H7 (cell line): ENCODE results near the gene NRAP. TPM values are rescaled to one million over a fixed set of nuclear protein-coding genes. Genes with fewer than 3 reads are reported as not detected.
A peak's percentile ranks its signal among the peaks of the same experiment; 100 is the strongest.

Source experiments
- DNase-seq: peaks from one replicate; pipeline ENCODE4 v3.0.0; 2012
- H3K27me3 ChIP-seq: 2 replicates; pipeline ENCODE4 v1.6.0; 2011; ENCODE audit warnings: mild to moderate bottlenecking, low read length; ENCODE audit not compliant: control insufficient read depth, insufficient read depth
- H3K36me3 ChIP-seq: replicated peaks from 2 replicates; pipeline ENCODE4 v1.5.1; 2011; ENCODE audit warnings: low read length; ENCODE audit not compliant: control insufficient read depth, insufficient read depth
- H3K4me3 ChIP-seq: 2 replicates; pipeline ENCODE4 v1.5.1; 2011; ENCODE audit warnings: low read depth, mild to moderate bottlenecking, control low read depth, low read length, moderate library complexity; ENCODE audit not compliant: insufficient read depth
- total RNA-seq: library from RNA; depleted of rRNA; stranded (reverse); fragments of >200 nt; shearing (Covaris generic); gene quantifications from 2 replicates; pipeline ENCODE4 v1.2.3, GENCODE V29; 2014

The NRAP gene
- total RNA-seq, 1 experiment from 2014 or later = 0.03 TPM

DNA sequence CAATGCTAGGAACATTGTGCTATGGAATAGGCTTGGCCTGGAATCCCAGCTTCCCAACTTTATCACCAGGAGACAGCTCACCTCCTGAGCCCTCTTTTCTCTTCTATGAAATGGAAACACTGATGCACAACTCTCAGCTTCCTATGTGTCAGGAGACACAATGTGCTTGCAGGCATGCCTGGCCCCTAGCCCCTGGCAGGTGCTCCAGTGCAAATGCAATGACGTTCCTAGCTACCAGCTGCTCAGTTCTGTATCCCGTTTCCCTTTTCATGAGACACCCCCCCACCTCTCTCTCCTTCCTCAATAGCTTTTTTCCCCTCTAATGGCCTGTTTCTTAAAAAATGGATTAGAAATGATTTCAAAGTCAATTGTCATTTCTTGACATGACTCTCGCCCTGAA lies 80.3 kb downstream of the NRAP start:
- Histone ChIP-seq H3K4me3 (no peak overlapping the region), H3K36me3 (no peaks in the 10 kb centered on the region), H3K27me3 (no peaks in the 10 kb centered on the region)
- no peak for DNase-seq

DNA sequence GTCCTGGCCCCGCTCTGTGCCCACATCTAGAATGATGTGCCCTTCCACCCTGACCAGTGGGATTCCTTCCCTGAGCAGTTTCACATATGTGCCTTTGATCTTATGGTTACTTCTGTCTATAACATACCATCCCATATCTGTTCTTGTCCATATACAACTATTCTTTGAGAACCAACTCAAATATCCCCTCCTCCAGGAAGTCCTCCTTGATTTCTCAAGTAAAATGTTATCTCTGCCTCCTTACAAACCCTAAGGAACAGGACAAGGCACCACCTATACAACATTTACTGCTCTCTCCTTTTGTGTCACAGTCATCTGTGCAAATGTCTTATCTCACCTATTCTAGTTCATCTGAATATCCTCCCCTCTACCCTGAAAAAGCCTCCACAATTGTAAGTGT lies 82.7 kb downstream of the NRAP start:
- Histone ChIP-seq H3K36me3 (no peaks in the 10 kb centered on the region), H3K4me3 (no peak overlapping the region), H3K27me3 (no peaks in the 10 kb centered on the region)
- DNase-seq = no peak

DNA sequence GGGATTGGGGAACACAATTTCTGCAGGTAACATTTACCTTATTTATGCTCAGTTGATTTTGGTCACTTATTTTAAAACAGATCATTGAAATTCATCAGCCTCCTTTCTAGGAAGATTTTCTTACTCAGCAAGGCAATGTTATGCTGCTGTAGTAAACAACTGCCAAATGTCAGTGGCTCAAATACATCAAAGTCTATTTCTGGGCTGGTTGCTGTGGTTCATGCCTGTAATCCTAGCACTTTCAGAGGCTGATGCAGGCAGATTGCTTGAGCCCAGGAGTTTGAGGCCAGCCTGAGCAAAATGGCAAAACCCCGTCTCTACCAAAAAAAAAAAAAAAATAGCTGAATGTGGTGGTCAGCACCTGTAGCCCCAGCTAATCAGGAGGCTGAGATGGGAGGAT lies 85.1 kb downstream of the NRAP start:
- no peaks in the 10 kb centered on the region for H3K27me3 ChIP-seq
- DNase-seq = no peak
- H3K4me3 ChIP-seq = no peak overlapping the region
- H3K36me3 ChIP-seq = no peaks in the 10 kb centered on the region

DNA sequence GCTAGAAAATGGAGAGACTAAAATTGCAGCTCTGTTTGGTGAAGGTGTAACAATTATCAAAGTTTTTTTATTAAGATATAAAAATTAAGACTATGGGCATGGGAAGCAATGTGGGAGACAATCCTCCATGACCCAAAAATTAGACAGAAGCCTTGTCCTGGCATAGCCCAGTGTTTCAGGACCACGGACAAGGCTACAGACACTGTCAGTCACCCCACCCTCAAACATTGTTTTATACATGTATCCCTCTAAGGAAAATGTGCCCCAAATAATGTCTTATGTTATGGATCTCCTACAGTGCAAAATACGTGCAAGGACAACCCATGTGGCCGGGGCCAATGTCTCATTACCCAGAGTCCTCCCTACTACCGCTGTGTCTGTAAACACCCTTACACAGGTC lies 87.0 kb downstream of the NRAP start:
- H3K27me3 ChIP-seq = no peaks in the 10 kb centered on the region
- DNase-seq = peak; percentile 61

DNA sequence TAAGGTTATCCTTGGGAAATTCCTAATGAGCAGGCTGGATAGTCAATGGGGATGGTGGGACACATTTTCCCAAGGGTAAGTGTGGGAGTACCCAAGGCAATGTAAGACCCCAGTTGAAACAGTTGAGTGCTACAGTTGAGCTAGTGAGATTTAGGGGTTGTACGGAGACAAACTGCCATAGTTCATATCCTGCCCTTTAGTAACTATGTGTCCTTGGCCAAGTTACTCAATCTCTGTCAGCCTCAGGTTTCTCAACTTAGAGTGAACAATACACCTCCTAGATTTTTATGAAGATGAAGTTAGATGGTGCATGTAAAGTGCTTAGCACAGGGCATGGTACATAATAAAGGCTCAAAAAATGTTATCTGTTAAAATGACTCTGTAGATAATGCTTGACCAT lies 90.5 kb downstream of the NRAP start:
- DNase-seq = no peak
- Histone ChIP-seq H3K27me3 (no peaks in the 10 kb centered on the region; the same call in 1 of the 2 replicates), H3K4me3 (no peak overlapping the region), H3K36me3 (no peaks in the 10 kb centered on the region)

More for the DNA sequence above, 87.0 kb downstream of the NRAP start:
- no peak overlapping the region for H3K4me3 ChIP-seq
- H3K36me3 ChIP-seq = no peaks in the 10 kb centered on the region

DNA sequence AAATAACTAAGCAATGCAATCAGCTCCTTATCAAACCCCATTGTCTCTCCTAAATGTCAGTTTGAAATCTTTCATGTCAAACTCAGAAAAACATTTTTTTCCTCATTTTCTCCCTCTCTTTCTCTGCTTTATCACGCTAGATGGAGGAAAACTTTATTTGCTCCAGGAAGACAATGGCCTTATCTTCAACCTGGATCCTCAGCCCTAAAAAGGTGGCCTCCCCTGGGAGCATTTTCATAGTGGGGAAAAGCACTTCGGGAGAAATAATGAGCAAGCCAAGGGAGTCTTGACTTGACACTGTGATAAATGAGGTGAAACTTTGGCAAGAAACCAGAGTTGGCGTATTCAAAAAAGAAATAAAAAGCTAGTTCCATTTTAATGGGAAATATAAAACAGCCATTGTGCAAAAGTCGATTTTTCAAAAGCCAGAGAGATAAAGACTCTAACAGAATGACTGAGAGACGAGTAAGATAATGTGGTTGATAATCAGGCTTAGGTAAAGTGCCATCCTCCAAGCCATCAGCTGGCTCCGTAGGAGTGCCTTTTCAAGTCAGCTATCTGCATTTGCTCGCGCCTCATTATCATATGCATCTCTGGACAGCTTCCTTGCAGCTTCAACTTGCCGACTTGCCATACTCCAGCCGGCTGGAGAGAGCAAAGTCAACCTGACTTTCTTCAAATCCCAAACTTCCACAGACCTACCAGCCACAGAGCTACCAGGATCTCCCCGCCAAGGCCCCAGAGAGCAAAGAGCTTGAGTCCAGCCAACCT lies 91.1 kb downstream of the NRAP start:
- Histone ChIP-seq H3K27me3 (no peaks in the 10 kb centered on the region; the same call in 1 of the 2 replicates), H3K36me3 (no peaks in the 10 kb centered on the region), H3K4me3 (no peak overlapping the region)
- peak; percentile 41 for DNase-seq

DNA sequence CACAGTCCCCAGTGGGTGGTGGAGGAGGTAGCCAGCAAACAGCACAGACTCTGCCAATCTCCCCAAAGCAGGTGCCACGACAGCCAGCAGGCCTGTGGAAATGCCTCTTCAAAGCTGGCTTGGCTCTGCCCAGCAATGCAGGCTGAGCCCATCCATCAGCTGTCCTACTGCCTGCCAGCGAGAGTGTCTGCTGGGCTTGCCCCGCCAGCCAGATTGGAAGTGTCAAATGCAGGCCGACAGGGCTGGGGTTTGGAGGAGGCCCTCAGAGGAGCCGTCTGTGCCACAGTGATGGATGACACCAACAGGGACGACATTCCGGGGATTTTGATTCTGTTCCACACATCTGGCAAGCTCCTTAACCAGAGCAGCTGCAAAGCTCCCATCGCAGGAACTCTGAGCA lies 94.3 kb downstream of the NRAP start:
- Histone ChIP-seq H3K36me3 (no peaks in the 10 kb centered on the region), H3K27me3 (no peaks in the 10 kb centered on the region; the same call in 1 of the 2 replicates), H3K4me3 (no peak overlapping the region)
- DNase-seq = no peak

GRCh38 chr10:113566888-113567287 lies 97.0 kb downstream of the NRAP start:
- no peak for DNase-seq

GRCh38 chr10:113565364-113565763 lies 98.5 kb downstream of the NRAP start:
- peaks cover 27% of the 10 kb centered on the region for H3K27me3 ChIP-seq
- H3K4me3 ChIP-seq = no peak overlapping the region
- no peak for DNase-seq
- no peaks in the 10 kb centered on the region for H3K36me3 ChIP-seq

More at GRCh38 chr10:113566888-113567287, 97.0 kb downstream of the NRAP start:
- Histone ChIP-seq H3K36me3 (no peaks in the 10 kb centered on the region), H3K27me3 (peaks cover 11% of the 10 kb centered on the region), H3K4me3 (no peak overlapping the region)

DNA sequence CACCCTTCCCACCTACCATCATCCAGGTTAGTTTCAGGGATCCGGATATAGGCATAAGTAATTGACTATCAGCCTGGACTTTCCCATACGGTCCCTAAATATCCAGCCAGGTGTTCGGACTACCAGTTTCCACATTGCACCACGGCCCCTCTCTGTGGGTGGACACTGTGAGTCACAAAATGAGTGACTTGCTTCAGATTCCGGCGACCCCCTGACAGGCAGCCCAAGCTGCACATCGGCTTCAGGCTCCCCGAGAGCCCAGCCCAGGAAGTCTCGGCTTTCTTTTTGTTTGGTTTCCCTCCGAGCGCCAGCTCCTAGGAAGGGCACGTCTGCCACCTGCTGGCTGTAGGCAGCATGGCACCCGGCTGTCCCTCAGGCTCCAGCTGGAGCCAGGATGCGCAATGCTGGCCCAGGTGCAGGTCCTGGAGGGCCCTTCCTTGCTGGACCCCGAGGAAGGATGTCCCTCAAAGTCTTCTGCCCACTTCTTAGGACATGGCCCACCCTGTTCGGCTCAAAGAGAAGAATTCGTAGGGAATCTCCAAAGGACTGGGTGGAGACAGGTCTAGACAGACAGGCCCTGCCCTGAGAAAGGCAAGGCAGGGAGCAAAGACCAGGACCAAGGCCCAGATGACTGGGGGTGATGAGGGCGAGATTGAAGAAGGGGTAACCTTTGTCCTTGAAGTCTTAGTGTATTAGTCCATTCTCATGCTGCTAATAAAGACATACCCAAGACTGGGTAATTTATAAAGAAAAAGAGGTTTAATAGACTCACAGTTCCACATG lies 100.3 kb downstream of the NRAP start:
- H3K27me3 ChIP-seq = peaks cover 45% of the 10 kb centered on the region
- no peak overlapping the region for H3K4me3 ChIP-seq
- peak; percentile 90 for DNase-seq
- H3K36me3 ChIP-seq = no peaks in the 10 kb centered on the region

- no peaks in the 10 kb centered on the region for H3K36me3 ChIP-seq
- peaks cover 50% of the 10 kb centered on the region for H3K27me3 ChIP-seq
- DNase-seq = no peak
- H3K4me3 ChIP-seq = no peak overlapping the region
Measured at GRCh38 chr10:113562704-113563103, 101.1 kb downstream of the NRAP start.

DNA sequence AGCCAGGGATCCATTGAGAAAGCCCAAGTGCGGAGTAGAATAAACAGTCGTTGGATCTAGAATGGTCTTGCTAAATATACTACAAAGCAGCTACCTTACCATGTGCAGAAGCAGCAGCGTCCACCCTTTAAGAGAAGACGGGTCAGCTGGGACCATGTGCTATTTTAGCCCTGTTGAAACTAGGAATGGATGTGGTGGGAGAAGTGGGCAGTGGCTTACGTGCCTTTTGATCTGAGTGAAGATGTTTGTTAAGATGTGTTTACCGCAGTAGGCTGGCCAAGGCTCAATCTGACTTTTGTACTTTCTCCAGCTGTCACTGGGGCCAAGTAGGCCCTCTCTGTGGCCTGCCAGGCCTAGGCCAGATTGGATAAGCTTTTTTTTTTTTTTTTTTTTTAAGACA lies 101.8 kb downstream of the NRAP start:
- peaks cover 57% of the 10 kb centered on the region for H3K27me3 ChIP-seq
- no peaks in the 10 kb centered on the region for H3K36me3 ChIP-seq
- no peak overlapping the region for H3K4me3 ChIP-seq
- DNase-seq = no peak

DNA sequence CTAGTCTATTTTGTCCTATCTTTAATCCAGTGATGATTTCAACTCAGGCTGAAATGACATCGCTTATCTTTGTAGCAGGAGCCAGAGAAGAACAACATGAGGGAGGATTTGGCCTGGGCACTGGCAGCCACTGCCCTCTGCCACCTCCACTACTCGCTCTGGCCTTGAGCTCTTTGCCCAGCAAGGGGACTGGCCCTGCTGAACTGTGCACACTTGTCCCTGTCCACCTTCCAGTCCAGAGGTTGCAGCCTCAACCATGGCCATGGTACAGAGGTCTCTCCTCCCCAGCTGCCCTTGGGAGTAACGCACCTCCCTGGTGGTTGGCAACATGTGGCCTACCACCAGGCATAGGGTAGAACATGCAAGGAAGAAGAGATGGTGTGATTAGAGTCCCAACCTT lies 102.6 kb downstream of the NRAP start:
- Histone ChIP-seq H3K4me3 (no peak overlapping the region), H3K36me3 (no peaks in the 10 kb centered on the region), H3K27me3 (peaks cover 65% of the 10 kb centered on the region)
- DNase-seq = no peak

- peaks cover 77% of the 10 kb centered on the region for H3K27me3 ChIP-seq
- DNase-seq = no peak
Measured at GRCh38 chr10:113560071-113560470, 103.8 kb downstream of the NRAP start.

DNA sequence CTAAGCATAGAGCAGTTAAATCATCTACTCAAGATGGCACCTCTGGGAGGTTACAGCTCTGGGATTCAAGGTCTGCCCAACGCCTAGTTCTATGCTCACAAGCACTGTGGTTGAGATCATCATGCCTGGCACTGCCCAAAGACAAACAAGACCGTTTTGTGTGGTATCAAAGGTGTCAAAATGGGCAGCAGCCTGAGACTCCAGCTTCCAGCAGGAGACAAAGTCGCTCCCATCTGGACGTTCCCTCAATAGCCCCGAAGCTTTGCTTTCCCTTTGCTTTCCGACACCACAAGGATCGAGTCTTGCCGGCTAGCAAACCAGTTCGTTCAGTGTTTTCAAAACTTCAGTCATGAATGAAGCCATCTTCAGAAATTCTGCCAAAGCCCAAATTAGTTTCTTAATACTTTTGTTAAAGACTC lies 105.9 kb downstream of the NRAP start:
- Histone ChIP-seq H3K36me3 (no peaks in the 10 kb centered on the region), H3K27me3 (peaks cover 93% of the 10 kb centered on the region), H3K4me3 (no peak overlapping the region)
- peak; percentile 55 for DNase-seq

More at GRCh38 chr10:113560071-113560470, 103.8 kb downstream of the NRAP start:
- H3K36me3 ChIP-seq = no peaks in the 10 kb centered on the region
- H3K4me3 ChIP-seq = no peak overlapping the region
